ENCODE data around the gene SLC35G4.

Gene SLC35G4

DNA sequence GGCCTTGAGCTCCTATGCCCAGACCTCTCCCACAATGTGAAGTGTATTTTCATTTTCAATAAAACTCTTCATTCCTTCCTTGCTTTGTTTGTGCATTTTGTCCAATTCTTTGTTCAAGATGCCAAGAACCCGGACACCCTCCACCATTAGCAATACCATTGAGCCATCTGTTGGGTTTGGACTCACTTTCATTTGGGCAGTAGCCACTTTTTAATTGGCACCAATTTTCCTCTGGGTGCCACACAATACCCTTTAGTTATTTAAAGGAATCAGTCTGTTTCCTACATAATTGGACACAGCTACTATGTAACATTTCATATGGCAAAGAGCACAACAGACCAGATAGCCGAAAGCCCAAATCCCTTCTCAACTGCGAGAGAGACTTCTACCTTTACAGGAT, 22.5 kb upstream of the SLC35G4 start:
- no peak for TF ChIP-seq TCF12 (IDR thresholded peaks at IDR 0.05; ENCODE audit: low read depth)
- no peak for TF ChIP-seq EP300 (IDR thresholded peaks at IDR 0.05; ENCODE audit: borderline replicate concordance)
- no peak for TF ChIP-seq TAF1 (IDR thresholded peaks at IDR 0.05; ENCODE audit: low read depth)

DNA sequence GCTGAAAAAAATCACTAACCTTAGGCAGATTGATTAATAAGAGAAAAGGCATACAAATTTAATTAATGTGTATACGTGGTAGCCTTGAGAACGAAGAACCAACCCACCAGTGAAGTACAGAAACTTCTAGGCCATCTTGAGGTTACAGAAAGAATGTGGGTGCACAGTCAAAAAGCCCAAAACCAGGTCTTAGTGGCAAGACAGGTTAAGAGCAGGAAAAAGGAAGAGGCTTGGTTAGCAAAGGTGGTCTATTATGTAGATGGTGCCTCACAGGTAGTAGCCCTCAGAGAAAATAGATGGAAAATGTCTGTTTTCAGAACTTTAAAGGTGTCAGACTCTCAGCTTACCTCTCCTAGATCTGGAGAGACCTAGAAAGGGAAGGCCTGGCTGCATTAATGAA, 22.0 kb upstream of the SLC35G4 start:
- TF ChIP-seq, protein P1, sequence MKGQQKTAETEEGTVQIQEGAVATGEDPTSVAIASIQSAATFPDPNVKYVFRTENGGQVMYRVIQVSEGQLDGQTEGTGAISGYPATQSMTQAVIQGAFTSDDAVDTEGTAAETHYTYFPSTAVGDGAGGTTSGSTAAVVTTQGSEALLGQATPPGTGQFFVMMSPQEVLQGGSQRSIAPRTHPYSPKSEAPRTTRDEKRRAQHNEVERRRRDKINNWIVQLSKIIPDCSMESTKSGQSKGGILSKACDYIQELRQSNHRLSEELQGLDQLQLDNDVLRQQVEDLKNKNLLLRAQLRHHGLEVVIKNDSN (IDR thresholded peaks at IDR 0.05), result no peak
- TF ChIP-seq TAF1 (IDR thresholded peaks at IDR 0.05; ENCODE audit: low read depth), result no peak

DNA sequence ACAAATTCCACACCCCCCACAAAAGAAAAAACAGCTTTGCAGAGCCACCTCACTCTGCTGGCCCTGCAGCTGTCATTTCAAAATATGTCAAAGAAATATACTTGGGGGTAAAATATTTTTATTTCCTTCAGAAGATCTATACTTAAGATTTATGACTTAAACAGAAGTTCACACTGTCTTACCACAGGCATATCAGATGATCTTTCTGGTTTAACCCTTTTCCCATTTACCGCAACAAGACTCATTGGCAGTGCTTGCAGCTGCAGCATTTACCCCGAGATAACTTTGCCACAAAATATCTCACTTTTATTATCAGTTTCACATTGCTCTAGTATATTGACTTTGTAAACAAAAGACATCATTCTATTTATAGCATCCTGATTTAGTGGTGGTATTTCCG, 21.6 kb upstream of the SLC35G4 start:
- TF ChIP-seq, protein P2, sequence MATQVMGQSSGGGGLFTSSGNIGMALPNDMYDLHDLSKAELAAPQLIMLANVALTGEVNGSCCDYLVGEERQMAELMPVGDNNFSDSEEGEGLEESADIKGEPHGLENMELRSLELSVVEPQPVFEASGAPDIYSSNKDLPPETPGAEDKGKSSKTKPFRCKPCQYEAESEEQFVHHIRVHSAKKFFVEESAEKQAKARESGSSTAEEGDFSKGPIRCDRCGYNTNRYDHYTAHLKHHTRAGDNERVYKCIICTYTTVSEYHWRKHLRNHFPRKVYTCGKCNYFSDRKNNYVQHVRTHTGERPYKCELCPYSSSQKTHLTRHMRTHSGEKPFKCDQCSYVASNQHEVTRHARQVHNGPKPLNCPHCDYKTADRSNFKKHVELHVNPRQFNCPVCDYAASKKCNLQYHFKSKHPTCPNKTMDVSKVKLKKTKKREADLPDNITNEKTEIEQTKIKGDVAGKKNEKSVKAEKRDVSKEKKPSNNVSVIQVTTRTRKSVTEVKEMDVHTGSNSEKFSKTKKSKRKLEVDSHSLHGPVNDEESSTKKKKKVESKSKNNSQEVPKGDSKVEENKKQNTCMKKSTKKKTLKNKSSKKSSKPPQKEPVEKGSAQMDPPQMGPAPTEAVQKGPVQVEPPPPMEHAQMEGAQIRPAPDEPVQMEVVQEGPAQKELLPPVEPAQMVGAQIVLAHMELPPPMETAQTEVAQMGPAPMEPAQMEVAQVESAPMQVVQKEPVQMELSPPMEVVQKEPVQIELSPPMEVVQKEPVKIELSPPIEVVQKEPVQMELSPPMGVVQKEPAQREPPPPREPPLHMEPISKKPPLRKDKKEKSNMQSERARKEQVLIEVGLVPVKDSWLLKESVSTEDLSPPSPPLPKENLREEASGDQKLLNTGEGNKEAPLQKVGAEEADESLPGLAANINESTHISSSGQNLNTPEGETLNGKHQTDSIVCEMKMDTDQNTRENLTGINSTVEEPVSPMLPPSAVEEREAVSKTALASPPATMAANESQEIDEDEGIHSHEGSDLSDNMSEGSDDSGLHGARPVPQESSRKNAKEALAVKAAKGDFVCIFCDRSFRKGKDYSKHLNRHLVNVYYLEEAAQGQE (IDR thresholded peaks at IDR 0.05; ENCODE audit: low read depth), result no peak
- TF ChIP-seq FOXM1 (IDR thresholded peaks at IDR 0.05; ENCODE audit: borderline replicate concordance, low read depth) (no peak), EGR1 (IDR thresholded peaks at IDR 0.05) (no peak), NFIC (IDR thresholded peaks at IDR 0.05) (no peak)

DNA sequence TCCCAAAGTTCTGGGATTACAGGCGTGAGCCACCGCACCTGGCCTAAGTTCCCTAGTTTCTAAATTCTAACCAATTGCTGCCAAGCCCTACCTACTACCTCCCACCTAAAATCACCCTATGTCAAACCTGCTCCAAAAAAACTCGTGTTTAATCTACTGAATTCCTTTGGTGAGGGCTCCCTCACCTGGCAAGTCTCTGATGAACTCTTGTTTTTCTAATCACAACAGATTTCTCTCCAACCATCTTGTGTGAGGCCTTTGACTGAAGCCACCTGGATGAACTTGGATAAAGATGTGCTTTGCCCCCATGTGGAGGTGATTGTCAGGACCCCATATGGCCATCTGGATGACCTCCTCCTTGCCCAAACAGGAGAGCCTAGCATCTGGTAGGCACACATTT, 17.4 kb upstream of the SLC35G4 start:
- TF ChIP-seq ZBTB7A (IDR thresholded peaks at IDR 0.05; ENCODE audit: low read depth) (no peak), FOXM1 (IDR thresholded peaks at IDR 0.05; ENCODE audit: borderline replicate concordance, low read depth) (no peak)
- TF ChIP-seq, protein P3, sequence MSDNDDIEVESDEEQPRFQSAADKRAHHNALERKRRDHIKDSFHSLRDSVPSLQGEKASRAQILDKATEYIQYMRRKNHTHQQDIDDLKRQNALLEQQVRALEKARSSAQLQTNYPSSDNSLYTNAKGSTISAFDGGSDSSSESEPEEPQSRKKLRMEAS (IDR thresholded peaks at IDR 0.05), result no peak

DNA sequence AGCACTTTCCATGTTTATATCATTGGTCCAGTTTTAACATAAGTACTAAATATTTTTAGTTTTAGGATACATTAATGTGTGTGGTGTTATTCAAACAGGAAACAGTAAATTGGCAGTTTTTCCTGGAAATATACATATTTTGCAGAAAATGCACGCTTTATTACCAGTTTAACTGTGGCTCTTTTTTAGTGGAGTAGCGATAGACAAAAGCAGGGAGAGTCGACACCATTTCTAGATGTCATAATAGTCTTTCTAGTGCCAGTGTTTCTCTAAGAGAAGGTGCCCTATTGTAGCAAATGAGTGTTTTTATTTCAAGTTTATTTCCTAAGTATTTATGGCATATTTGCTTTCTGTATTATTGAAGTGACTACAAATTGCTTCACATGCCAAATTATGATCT, 9.1 kb upstream of the SLC35G4 start:
- TF ChIP-seq, protein P1 (IDR thresholded peaks at IDR 0.05), result no peak
- TF ChIP-seq EP300 (IDR thresholded peaks at IDR 0.05; ENCODE audit: borderline replicate concordance), result no peak
- no peak for TF ChIP-seq TAF1 (IDR thresholded peaks at IDR 0.05; ENCODE audit: low read depth)
- no peak for TF ChIP-seq YY1 (IDR thresholded peaks at IDR 0.05; ENCODE audit: low read depth)
- no peak for TF ChIP-seq TCF12 (IDR thresholded peaks at IDR 0.05; ENCODE audit: low read depth)
- no peak for TF ChIP-seq EGR1 (IDR thresholded peaks at IDR 0.05)
- no peak for TF ChIP-seq RAD21 (IDR thresholded peaks at IDR 0.05; ENCODE audit: low read depth)
- TF ChIP-seq, protein P3 (IDR thresholded peaks at IDR 0.05), result no peak
- TF ChIP-seq CREB1 (IDR thresholded peaks at IDR 0.05; ENCODE audit: low read depth), result no peak
- TF ChIP-seq FOXM1 (IDR thresholded peaks at IDR 0.05; ENCODE audit: borderline replicate concordance, low read depth), result no peak
- TF ChIP-seq TEAD4 (IDR thresholded peaks at IDR 0.05), result no peak
- no peak for TF ChIP-seq CEBPB (IDR thresholded peaks at IDR 0.05)
- TF ChIP-seq, protein P2 (IDR thresholded peaks at IDR 0.05; ENCODE audit: low read depth), result no peak
- no peak for TF ChIP-seq NFIC (IDR thresholded peaks at IDR 0.05)
- TF ChIP-seq ZBTB7A (IDR thresholded peaks at IDR 0.05; ENCODE audit: low read depth), result no peak

DNA sequence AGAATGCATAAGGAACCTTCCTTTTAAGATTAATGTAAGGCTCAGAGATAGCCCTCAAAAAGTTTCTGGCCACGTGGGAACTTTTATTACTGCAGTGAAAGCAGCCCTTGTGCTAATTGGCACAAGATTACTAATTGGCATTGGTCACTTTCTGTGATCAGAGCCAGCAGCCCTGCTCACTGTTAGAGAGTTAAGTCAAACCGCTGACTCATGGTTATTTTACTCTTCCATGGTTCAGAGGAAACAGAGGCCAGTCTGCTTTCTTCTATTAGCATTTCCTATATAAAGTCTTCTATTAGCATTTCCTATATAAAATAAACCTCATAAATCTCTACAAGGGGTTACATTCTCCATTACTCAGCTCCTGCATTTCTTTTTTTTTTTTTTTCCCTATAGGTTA, 1.5 kb upstream of the SLC35G4 start:
- TF ChIP-seq TEAD4 (IDR thresholded peaks at IDR 0.05) (no peak), EP300 (IDR thresholded peaks at IDR 0.05; ENCODE audit: borderline replicate concordance) (no peak), ZBTB7A (IDR thresholded peaks at IDR 0.05; ENCODE audit: low read depth) (no peak), CEBPB (IDR thresholded peaks at IDR 0.05) (no peak), YY1 (IDR thresholded peaks at IDR 0.05; ENCODE audit: low read depth) (no peak), NFIC (IDR thresholded peaks at IDR 0.05) (no peak), RAD21 (IDR thresholded peaks at IDR 0.05; ENCODE audit: low read depth) (no peak), TAF1 (IDR thresholded peaks at IDR 0.05; ENCODE audit: low read depth) (no peak), TCF12 (IDR thresholded peaks at IDR 0.05; ENCODE audit: low read depth) (no peak), EGR1 (IDR thresholded peaks at IDR 0.05) (no peak), CREB1 (IDR thresholded peaks at IDR 0.05; ENCODE audit: low read depth) (no peak), FOXM1 (IDR thresholded peaks at IDR 0.05; ENCODE audit: borderline replicate concordance, low read depth) (no peak)
- TF ChIP-seq, protein P2 (IDR thresholded peaks at IDR 0.05; ENCODE audit: low read depth), result no peak
- TF ChIP-seq, protein P3 (IDR thresholded peaks at IDR 0.05), result no peak
- TF ChIP-seq, protein P1 (IDR thresholded peaks at IDR 0.05), result no peak
